IPS DF 4.7 (cell line): ENCODE measurements around the gene PXMP4.
"Not testable (repeated sequence)": the region's sequence is repeated elsewhere in the genome, so short reads cannot be mapped to it uniquely, and the experiment has no call there.

Experiments used
- DNase-seq: peaks from one replicate; pipeline ENCODE4 v3.0.0-alpha.2; 2013; ENCODE audit warnings: low spot score; ENCODE audit errors: extremely low read depth

Gene PXMP4

GRCh38 chr20:33719989-33720709, at the start of gene PXMP4:
Gene PXMP4, minus strand, starts transcription at chr20:33720310. Its CDS starts 103 bp downstream, at chr20:33720207.
- peak; percentile 99 for DNase-seq

DNA sequence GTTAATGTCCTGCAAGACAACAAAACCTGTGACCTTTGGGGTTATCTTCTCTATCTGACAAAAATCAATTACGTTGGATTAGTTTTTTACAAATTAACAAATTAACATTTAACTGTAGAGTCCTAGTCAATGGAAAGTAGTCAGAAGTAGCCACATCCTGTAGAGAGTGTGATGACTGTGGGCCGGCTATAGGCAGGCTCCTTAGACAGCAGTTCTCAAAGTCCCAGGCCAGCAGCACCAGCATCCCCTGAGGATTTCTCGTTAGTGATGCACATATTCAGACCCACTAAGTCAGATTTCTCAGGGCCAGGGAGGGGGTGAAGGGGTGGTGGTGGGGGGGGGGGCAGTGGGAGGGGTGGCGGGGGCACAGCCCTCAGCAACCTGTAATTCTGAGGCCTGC, 48.9 kb upstream of the PXMP4 start:
- no peak for DNase-seq

GRCh38 chr20:33767777-33768138, 47.6 kb upstream of the PXMP4 start:
- no peak for DNase-seq

DNA sequence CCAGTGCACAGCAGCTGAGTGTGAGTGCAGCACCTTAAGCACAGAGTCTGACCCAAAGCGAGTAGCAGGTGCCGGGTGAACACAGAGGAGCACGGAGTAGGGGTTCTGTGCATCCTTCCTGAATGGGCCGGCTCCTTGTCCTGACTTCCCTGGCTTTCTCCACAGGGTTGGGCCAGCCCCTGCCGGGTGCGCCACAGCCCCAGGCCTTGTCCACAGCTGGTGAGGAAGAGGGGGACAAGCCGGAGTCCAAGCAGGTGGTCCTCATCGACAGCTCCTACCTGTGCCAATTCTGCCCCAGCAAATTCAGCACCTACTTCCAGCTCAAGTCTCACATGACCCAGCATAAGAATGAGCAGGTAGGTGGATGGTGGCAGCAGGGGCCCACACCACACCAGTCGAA, 46.6 kb upstream of the PXMP4 start:
- DNase-seq, result no peak

DNA sequence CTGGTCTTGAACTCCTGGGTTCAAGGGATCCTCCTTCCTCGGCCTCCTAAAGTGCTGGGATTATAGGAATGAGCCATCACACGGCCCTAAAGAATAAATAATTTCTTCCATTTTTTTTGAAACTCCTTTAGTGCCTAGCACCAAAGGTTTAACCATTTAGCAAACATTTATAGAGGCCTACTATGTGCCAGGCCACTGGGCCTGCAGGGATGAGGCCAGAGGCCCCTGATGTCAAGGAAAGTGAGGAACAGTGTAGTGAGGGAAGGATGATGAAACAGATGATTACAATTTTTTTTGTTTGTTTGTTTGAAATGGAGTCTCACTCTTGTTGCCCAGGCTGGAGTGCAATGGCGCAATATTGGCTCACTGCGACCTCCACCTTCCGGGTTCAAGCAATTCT, 45.5 kb upstream of the PXMP4 start:
- no peak for DNase-seq

DNA sequence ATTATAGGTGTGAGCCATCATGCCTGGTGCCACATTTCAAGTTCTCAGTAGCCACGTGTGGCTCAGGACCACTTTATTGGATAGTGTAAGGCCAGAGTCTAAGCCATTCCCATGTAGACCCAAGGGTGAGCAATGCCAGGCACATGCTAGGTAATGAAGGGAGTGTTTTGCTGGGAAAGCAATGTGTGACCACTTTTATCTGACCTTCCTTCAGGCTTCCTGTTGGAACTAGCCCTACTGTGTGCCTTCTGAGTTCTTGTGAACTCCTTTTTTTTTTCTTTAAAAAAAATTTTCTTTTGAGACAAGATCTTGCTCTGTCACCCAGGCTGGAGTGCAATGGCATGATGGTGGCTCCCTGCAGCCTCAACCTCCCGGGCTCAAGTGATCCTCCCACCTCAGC, 45.0 kb upstream of the PXMP4 start:
- DNase-seq, result no peak

DNA sequence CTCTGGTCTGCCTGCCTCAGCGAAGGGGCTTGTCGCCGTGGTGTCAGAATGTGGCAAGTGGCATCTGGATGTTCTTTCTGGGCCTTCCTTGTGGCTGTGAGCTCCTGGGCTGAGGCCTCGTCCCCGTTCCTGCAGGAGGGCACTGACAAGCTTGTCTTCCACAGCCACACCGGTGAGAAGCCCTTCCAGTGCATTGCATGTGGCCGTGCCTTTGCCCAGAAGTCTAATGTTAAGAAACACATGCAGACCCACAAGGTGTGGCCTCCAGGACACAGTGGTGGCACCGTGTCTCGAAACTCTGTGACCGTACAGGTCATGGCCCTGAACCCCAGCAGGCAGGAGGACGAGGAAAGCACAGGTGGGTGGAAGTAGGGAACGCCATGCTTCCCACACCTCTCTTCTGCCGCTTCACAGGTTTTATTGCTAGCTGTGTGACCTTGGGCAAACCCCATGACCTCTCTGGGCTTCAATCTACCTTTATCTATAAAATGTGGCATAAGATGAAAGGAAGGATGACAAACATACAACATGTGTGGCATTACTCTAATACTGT, 41.7 kb upstream of the PXMP4 start:
- DNase-seq, result no peak

GRCh38 chr20:33757458-33757857, 37.3 kb upstream of the PXMP4 start:
- no peak for DNase-seq

- DNase-seq, result no peak
Observed at GRCh38 chr20:33757046-33757445, 36.9 kb upstream of the PXMP4 start.

DNA sequence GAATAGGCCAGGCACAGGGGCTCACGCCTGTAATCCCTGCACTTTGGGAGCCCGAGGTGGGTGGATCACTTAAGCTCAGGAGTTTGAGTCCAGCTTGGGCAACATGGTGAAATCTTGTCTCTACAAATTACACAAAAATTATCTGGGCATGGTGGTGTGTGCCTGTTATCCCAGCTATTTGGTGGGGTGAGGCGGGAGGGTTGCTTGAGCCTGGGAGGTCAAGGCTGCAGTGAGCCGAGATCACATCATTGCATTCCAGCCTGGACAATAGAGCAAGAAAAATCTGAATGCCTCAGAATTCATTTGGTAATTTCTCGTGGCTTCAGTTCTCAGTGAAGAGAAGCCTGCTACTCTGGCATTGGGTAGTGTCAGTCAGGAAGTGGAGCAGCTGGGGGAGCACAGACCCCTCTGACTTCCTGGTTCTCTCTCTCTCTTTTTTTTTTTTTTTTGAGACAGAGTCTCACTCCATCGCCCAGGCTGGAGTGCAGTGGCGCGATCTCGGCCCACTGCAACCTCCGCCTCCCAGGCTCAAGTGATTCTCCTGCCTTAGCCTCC, 35.9 kb upstream of the PXMP4 start:
- DNase-seq, result not testable (repeated sequence)

DNA sequence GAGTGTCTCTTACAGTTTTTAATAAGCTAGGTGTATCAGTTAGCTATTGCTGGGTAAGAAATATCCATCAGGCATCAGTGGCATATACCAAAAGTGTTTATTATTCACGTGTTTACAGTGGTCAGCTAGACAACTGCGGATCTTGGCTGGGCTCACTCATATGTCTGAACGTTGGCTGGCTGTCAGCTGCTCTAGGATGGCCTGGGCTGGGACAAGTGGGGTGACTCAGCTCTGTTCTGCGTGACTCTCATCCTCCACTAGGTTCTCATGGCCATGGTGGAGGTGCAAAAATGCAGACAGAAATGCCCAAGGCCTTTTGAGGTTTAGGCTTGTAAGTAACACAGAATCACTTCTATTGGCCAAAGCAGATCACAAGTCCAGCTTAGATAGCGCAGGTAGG, 33.7 kb upstream of the PXMP4 start:
- no peak for DNase-seq

- no peak for DNase-seq
Observed at GRCh38 chr20:33753143-33753542, 33.0 kb upstream of the PXMP4 start.

DNA sequence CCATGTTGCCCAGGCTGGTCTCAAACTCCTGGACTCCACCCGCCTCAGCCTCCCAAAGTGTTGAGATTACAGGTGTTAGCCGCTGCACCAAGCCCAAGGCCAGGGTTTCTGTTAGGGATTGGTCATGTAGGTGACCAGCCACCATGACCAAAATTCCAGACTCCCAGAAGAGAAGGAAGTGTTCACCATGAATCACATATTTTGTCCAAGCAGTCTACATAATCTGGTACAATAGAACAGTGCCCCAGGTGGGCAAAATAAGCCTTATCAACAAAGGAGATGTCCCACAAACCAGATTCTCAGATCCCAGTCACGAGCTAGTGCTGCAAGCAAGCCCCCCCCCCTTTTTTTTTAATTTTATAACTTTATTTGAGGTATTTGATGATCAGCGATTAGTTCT, 31.7 kb upstream of the PXMP4 start:
- DNase-seq, result no peak

DNA sequence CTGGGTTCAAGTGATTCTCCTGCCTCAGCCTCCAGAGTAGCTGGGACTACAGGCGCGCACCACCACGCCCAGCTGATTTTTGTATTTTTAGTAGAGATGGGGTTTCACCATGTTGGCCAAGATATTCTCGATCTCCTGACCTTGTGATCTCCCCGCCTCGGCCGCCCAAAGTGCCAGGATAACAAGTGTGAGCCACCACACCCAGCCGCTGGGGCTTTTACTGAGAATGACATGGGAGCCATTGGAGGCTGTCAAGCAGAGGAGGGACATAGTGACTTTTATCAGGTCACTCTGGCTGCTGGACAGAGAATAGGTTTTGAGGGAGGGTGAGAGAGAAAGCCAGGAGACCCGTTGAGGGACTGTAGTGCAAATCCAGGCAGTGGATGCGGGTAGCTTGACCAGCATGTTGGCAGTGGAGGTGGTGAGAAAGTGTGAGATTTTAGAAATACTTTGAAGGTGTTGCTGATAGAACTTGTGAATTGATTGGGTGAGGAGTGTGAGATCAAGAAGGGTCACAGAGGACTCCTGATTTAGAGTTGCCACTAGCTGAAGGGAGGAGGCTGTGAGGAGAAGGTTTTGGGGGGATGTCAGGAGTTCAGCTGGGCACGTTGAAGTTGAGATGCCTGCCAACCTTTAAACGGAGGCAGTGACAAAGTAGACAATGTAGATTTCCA, 26.4 kb upstream of the PXMP4 start:
- no peak for DNase-seq

DNA sequence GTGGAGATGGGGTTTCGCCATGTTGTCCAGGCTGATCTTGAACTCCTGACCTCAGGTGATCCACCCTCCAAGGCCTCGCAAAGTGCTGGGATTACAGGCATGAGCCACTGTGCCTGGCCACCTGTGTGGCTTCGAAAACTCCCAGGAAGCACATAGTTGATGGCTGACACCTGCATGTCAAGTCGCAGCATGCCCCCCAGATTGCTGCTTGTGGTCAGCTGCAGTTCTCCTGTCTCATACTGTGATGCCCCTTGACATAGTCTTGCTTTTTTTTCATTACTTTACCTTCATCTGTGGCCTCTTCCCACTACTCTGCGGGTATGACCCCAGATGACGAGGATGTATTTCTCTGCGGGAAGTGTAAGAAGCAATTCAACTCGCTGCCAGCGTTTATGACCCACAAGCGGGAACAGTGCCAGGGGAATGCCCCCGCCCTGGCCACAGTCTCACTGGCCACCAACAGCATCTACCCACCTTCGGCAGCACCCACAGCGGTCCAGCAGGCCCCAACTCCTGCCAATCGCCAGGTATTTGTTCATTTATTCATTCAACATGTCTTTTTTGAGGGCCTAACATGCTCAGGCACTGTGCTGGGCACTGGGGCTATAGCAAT, 24.8 kb upstream of the PXMP4 start:
- DNase-seq, result no peak

- no peak for DNase-seq
Observed at GRCh38 chr20:33744181-33744580, 24.1 kb upstream of the PXMP4 start.

GRCh38 chr20:33740189-33740588, 20.1 kb upstream of the PXMP4 start:
- no peak for DNase-seq

- no peak for DNase-seq
Observed at GRCh38 chr20:33739493-33739892, 19.4 kb upstream of the PXMP4 start.

DNA sequence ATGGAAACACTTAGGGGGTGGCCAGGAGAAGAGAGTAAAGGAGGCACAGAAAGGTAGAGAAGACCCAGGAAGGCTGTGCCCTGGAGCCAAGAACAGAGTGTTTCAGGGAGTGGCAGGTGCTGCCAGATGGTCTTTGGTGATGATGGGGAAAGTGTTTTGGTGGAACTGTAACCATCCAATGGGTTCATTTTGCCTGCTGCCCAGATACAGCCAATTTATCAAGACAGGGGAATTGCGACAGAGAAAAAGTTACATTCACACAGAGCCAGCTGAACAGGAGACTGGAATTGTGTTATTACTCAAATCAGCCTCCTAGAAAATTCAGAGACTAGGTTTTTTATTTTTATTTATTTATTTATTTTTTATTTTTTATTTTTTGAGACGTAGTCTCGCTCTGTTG, 16.9 kb upstream of the PXMP4 start:
- no peak for DNase-seq

GRCh38 chr20:33733654-33734576, 13.8 kb upstream of the PXMP4 start:
- DNase-seq, result no peak
